Measurements from ENCODE around the gene SEPTIN2. TPM values are rescaled to one million over a fixed set of nuclear protein-coding genes. Genes with fewer than 3 reads are reported as not detected.
"Not testable (repeated sequence)": the region's sequence is repeated elsewhere in the genome, so short reads cannot be mapped to it uniquely, and the experiment has no call there.

The SEPTIN2 gene
- total RNA-seq, 1 donor from 2014 or later: 187 TPM

- H3K9me3 ChIP-seq (replicated peaks): peaks cover 9% of the 10 kb centered on the region
- H3K4me1 ChIP-seq: peaks cover 52% of the 10 kb centered on the region
- intact Hi-C loops (cut with micrococcal nuclease): no loop called here
- no peak for DNase-seq
- peaks cover 4% of the 10 kb centered on the region for H3K36me3 ChIP-seq
- TF ChIP-seq CTCF (IDR thresholded peaks at IDR 0.05; ENCODE audit: borderline replicate concordance): no peak
- no peaks in the 10 kb centered on the region for H3K27me3 ChIP-seq (ENCODE audit: low read depth)
- peak overlapping the region; percentile 96 for H3K4me3 ChIP-seq
- peak overlapping the region; percentile 95 for H3K27ac ChIP-seq (replicated peaks)
These were observed 42.3 kb upstream of the SEPTIN2 start for GRCh38 chr2:241273210-241274020.

GRCh38 chr2:241274127-241274526 lies 41.6 kb upstream of the SEPTIN2 start:
- TF ChIP-seq CTCF (IDR thresholded peaks at IDR 0.05; ENCODE audit: borderline replicate concordance): no peak
- Histone ChIP-seq H3K27me3 (ENCODE audit: low read depth) (no peaks in the 10 kb centered on the region), H3K4me3 (no peak overlapping the region), H3K9me3 (replicated peaks) (peaks cover 9% of the 10 kb centered on the region), H3K4me1 (peaks cover 48% of the 10 kb centered on the region), H3K27ac (replicated peaks) (peak overlapping the region; percentile 95), H3K36me3 (no peaks in the 10 kb centered on the region)
- intact Hi-C loops (cut with micrococcal nuclease): no loop called here
- DNase-seq: no peak

GRCh38 chr2:241275504-241275903 lies 40.2 kb upstream of the SEPTIN2 start:
- intact Hi-C loops (cut with micrococcal nuclease): no loop called here
- H3K27me3 ChIP-seq (ENCODE audit: low read depth): no peaks in the 10 kb centered on the region
- no peak overlapping the region for H3K4me3 ChIP-seq

GRCh38 chr2:241275910-241276309 lies 39.8 kb upstream of the SEPTIN2 start:
- H3K27me3 ChIP-seq (ENCODE audit: low read depth): no peaks in the 10 kb centered on the region
- H3K36me3 ChIP-seq: no peaks in the 10 kb centered on the region
- peaks cover 48% of the 10 kb centered on the region for H3K4me1 ChIP-seq
- H3K9me3 ChIP-seq (replicated peaks): peaks cover 9% of the 10 kb centered on the region
- H3K4me3 ChIP-seq: no peak overlapping the region
- intact Hi-C loops (cut with micrococcal nuclease): no loop called here
- H3K27ac ChIP-seq (replicated peaks): no peak overlapping the region
- no peak for DNase-seq
- TF ChIP-seq CTCF (IDR thresholded peaks at IDR 0.05; ENCODE audit: borderline replicate concordance): no peak

More at GRCh38 chr2:241275504-241275903, 40.2 kb upstream of the SEPTIN2 start:
- DNase-seq: no peak
- Histone ChIP-seq H3K27ac (replicated peaks) (no peak overlapping the region), H3K36me3 (no peaks in the 10 kb centered on the region), H3K4me1 (peaks cover 48% of the 10 kb centered on the region), H3K9me3 (replicated peaks) (peaks cover 9% of the 10 kb centered on the region)
- TF ChIP-seq CTCF (IDR thresholded peaks at IDR 0.05; ENCODE audit: borderline replicate concordance): no peak

- intact Hi-C loops (cut with micrococcal nuclease); DNase-seq; H3K36me3 ChIP-seq; H3K9me3 ChIP-seq (replicated peaks); H3K27me3 ChIP-seq (ENCODE audit: low read depth); H3K4me3 ChIP-seq; H3K27ac ChIP-seq (replicated peaks): not testable (repeated sequence)
- H3K4me1 ChIP-seq: peaks cover 38% of the 10 kb centered on the region
These were observed 37.4 kb upstream of the SEPTIN2 start for GRCh38 chr2:241278306-241278705.

- no peaks in the 10 kb centered on the region for H3K36me3 ChIP-seq
- no peaks in the 10 kb centered on the region for H3K27me3 ChIP-seq (ENCODE audit: low read depth)
- intact Hi-C loops (cut with micrococcal nuclease): no loop called here
- no peak overlapping the region for H3K27ac ChIP-seq (replicated peaks)
- peaks cover 9% of the 10 kb centered on the region for H3K9me3 ChIP-seq (replicated peaks)
- no peak for TF ChIP-seq CTCF (IDR thresholded peaks at IDR 0.05; ENCODE audit: borderline replicate concordance)
- H3K4me3 ChIP-seq: no peak overlapping the region
- H3K4me1 ChIP-seq: peaks cover 38% of the 10 kb centered on the region
- no peak for DNase-seq
These were observed 36.3 kb upstream of the SEPTIN2 start for GRCh38 chr2:241279413-241279812.

Data from left ventricle myocardium inferior (tissue), 1 donor.